GM12878 (cell line): ENCODE measurements around the gene CYB5R2. TPM values are rescaled to one million over a fixed set of nuclear protein-coding genes. Genes with fewer than 3 reads are reported as not detected.

Source experiments
- ATAC-seq: fragments of 200-7000 bp; cut with Tn5 transposase; 3 replicates; pipeline ENCODE4 v1.9.1; 2020; ENCODE audit warnings: mild to moderate bottlenecking, moderate library complexity
- BruUV-seq: library from RNA; stranded (reverse); fragments of 400-500 nt; replicated peaks from 2 replicates; lab custom pipeline; 2021; lab: Mats Ljungman, UMichigan
- CTCF ChIA-PET: fragments of 300-600 bp; sonication (Branson Sonifier 250); formaldehyde crosslinking; extraction: SDS; loops from one replicate; lab custom pipeline; 2021; ENCODE audit warnings: inconsistent platforms; lab: Yijun Ruan, JAX
- POLR2A ChIA-PET: fragments of 350-600 bp; formaldehyde crosslinking; extraction: SDS; loops from one replicate; lab custom pipeline; 2021; ENCODE audit warnings: inconsistent platforms; lab: Charles Lee
- RAD21 ChIA-PET: fragments of 300-600 bp; sonication (Branson Sonifier 250); formaldehyde crosslinking; loops from one replicate; lab custom pipeline; 2023; ENCODE audit warnings: antibody characterized with exemption; ENCODE audit not compliant: unreplicated experiment; lab: Charles Lee
- SMC1A ChIA-PET: fragments of 300-600 bp; sonication (Branson Sonifier 250); formaldehyde crosslinking; loops from one replicate; lab custom pipeline; 2023; ENCODE audit not compliant: unreplicated experiment, uncharacterized antibody; lab: Charles Lee
- DNase-seq: peaks from one replicate; pipeline ENCODE4 v3.0.0-alpha.2; 2011; ENCODE audit warnings: low read depth, low spot score
- FAIRE-seq: peaks from 3 replicates; lab custom pipeline; 2011; peaks lifted over from hg19 to GRCh38; lab: Jason Lieb, UNC
- H2AFZ ChIP-seq: 2 replicates; pipeline ENCODE4 v1.6.0; 2011; ENCODE audit warnings: low read depth, low read length, control low read depth; ENCODE audit not compliant: control insufficient read depth
- H3K27ac ChIP-seq: 2 replicates; pipeline ENCODE4 v1.5.1; 2011; ENCODE audit warnings: control low read depth; ENCODE audit not compliant: control insufficient read depth, insufficient read depth
- H3K27me3 ChIP-seq, 2 experiments: replicated peaks in 1 of 2; 2 replicates each; pipeline versions ENCODE4 v1.6.0 to v1.6.1; 2011; ENCODE audit warnings: low read length in 1 of 2; ENCODE audit not compliant: control insufficient read depth in 2 of 2, insufficient read depth in 2 of 2
- H3K36me3 ChIP-seq, 2 experiments: 2 replicates each; pipeline ENCODE4 v1.5.1; 2011; ENCODE audit warnings: low read length in 1 of 2; ENCODE audit not compliant: control insufficient read depth in 2 of 2, insufficient read depth in 2 of 2
- H3K4me1 ChIP-seq: 2 replicates; pipeline ENCODE4 v1.6.1; 2011; ENCODE audit warnings: mild to moderate bottlenecking, low read length, moderate library complexity, mixed read lengths; ENCODE audit not compliant: control insufficient read depth, insufficient read depth
- H3K4me2 ChIP-seq: 2 replicates; pipeline ENCODE4 v1.6.0; 2011; ENCODE audit warnings: control low read depth; ENCODE audit not compliant: control insufficient read depth, insufficient read depth
- H3K4me3 ChIP-seq: fragments of 200-600 bp; sonication (generic); 2 replicates; pipeline ENCODE4 v1.5.1; 2016
- H3K79me2 ChIP-seq: 2 replicates; pipeline ENCODE4 v1.6.0; 2011; ENCODE audit warnings: low read length; ENCODE audit not compliant: control insufficient read depth, insufficient read depth
- H3K9ac ChIP-seq: 2 replicates; pipeline ENCODE4 v1.8.0; 2011; ENCODE audit warnings: low read length, control low read depth, mixed read lengths; ENCODE audit not compliant: control insufficient read depth, insufficient read depth
- H3K9me3 ChIP-seq: replicated peaks from 3 replicates; pipeline ENCODE4 v1.5.1; 2011; ENCODE audit warnings: mild to moderate bottlenecking, low read length; ENCODE audit not compliant: control insufficient read depth, insufficient read depth
- H4K20me1 ChIP-seq: 2 replicates; pipeline ENCODE4 v1.6.0; 2011; ENCODE audit not compliant: control insufficient read depth, insufficient read depth
- BHLHE40 ChIP-seq, 2 experiments: fragments of 450-650 bp in 1 of 2; IDR thresholded peaks; 2 replicates each; pipeline ENCODE4 v1.6.1; 2011 to 2017; ENCODE audit warnings: low read depth in 2 of 2, borderline replicate concordance in 1 of 2, improper control_type of control experiment in 1 of 2, low read length in 1 of 2, mild to moderate bottlenecking in 1 of 2
- CREB1 ChIP-seq: IDR thresholded peaks from 2 replicates; pipeline ENCODE4 v1.6.1; 2012; ENCODE audit warnings: low read depth, mild to moderate bottlenecking, inconsistent platforms
- HDGF ChIP-seq: fragments of 450-650 bp; IDR thresholded peaks from 2 replicates; pipeline ENCODE4 v1.6.1; 2016; ENCODE audit warnings: antibody characterized with exemption
- IRF4 ChIP-seq: IDR thresholded peaks from 2 replicates; pipeline ENCODE4 v1.6.1; 2011; ENCODE audit warnings: low read depth, low read length
- NFIC ChIP-seq: IDR thresholded peaks from 2 replicates; pipeline ENCODE4 v1.6.1; 2012; ENCODE audit warnings: low read depth, mild to moderate bottlenecking, inconsistent platforms, low read length, moderate library complexity
- NFYA ChIP-seq: IDR thresholded peaks from 2 replicates; pipeline ENCODE4 v1.6.1; 2011; ENCODE audit warnings: low read depth, mild to moderate bottlenecking, low read length, improper control_type of control experiment, borderline replicate concordance
- NFYB ChIP-seq: IDR thresholded peaks from 2 replicates; pipeline ENCODE4 v1.6.1; 2011; ENCODE audit warnings: low read depth, mild to moderate bottlenecking, low read length, improper control_type of control experiment, moderate library complexity; ENCODE audit not compliant: insufficient read depth
- NKRF ChIP-seq: fragments of 450-650 bp; conservative IDR thresholded peaks from 2 replicates; pipeline ENCODE4 v1.6.1; 2017; ENCODE audit warnings: mild to moderate bottlenecking, moderate library complexity
- POLR2A ChIP-seq: IDR thresholded peaks from 2 replicates; pipeline ENCODE4 v1.6.1; 2011; ENCODE audit warnings: low read depth, mild to moderate bottlenecking, low read length
- POLR2AphosphoS5 ChIP-seq: IDR thresholded peaks from 2 replicates; pipeline ENCODE4 v1.6.1; 2011; ENCODE audit warnings: mild to moderate bottlenecking, low read length, inconsistent platforms
- RAD21 ChIP-seq: IDR thresholded peaks from 2 replicates; pipeline ENCODE4 v1.6.1; 2011; ENCODE audit warnings: mild to moderate bottlenecking, low read depth, low read length, moderate library complexity; ENCODE audit not compliant: insufficient read depth
- RUNX3 ChIP-seq: IDR thresholded peaks from 2 replicates; pipeline ENCODE4 v1.6.1; 2012; ENCODE audit warnings: low read length, inconsistent platforms
- SMARCA5 ChIP-seq: fragments of 450-650 bp; IDR thresholded peaks from 2 replicates; pipeline ENCODE4 v1.6.1; 2017; ENCODE audit warnings: mild to moderate bottlenecking
- TBL1XR1 ChIP-seq: IDR thresholded peaks from 2 replicates; pipeline ENCODE4 v1.6.1; 2012; ENCODE audit warnings: low read depth, low read length, improper control_type of control experiment
- TCF12 ChIP-seq: IDR thresholded peaks from 2 replicates; pipeline ENCODE4 v1.6.1; 2011; ENCODE audit warnings: low read depth, mild to moderate bottlenecking, low read length
- TCF3 ChIP-seq: IDR thresholded peaks from 2 replicates; pipeline ENCODE4 v1.6.1; 2012; ENCODE audit warnings: low read depth, mild to moderate bottlenecking, low read length, borderline replicate concordance; ENCODE audit not compliant: insufficient read depth
- YY1 ChIP-seq: IDR thresholded peaks from 2 replicates; pipeline ENCODE4 v1.6.1; 2011; ENCODE audit warnings: low read depth, mild to moderate bottlenecking, low read length
- WGBS: methylation state at CpG from one replicate; pipeline ENCODE4 v1.1.6; 2016; ENCODE audit warnings: low lambda C conversion rate; ENCODE audit not compliant: insufficient replicate concordance, insufficient coverage; ENCODE audit errors: missing lambda C conversion rate; 5-methylcytosine and 5-hydroxymethylcytosine counted together
- in situ Hi-C: fragments of 300-500 bp; cut with MboI; formaldehyde crosslinking; loops from 9 replicates; pipeline ENCODE4 v1.14.3; 2018; ENCODE audit warnings: mixed read lengths
- intact Hi-C: fragments of 100-400 bp; cut with micrococcal nuclease; formaldehyde crosslinking; loops from one replicate; pipeline ENCODE4 v1.14.2; 2022; ENCODE audit not compliant: unreplicated experiment
- polyA plus RNA-seq, 11 experiments: library from polyadenylated mRNA; depleted of rRNA in 4 of 11; unstranded in 6 of 11; stranded (reverse) in 5 of 11; fragments of >200 nt; fragmentation: Nextera tagmentation in 4 of 11; fragmentation: Illumina TruSeq in 1 of 11; extraction: Ambion mirVana in 4 of 11; extraction: Trizol in 1 of 11; gene quantifications; 1 replicate in 1 of 11; 2 replicates in 10 of 11; pipeline versions ENCODE4 v1.2.1 to v1.2.3, GENCODE V29; 2011 to 2016; ENCODE audit warnings: inconsistent platforms in 2 of 11, missing spikeins in 2 of 11, low read depth in 1 of 11
- total RNA-seq, 4 experiments: library from RNA; depleted of rRNA in 3 of 4; stranded (reverse); fragments of >200 nt in 3 of 4; fragmentation: Illumina TruSeq in 1 of 4; extraction: Trizol in 1 of 4; gene quantifications; 2 replicates each; pipeline versions ENCODE4 v1.2.1 to v1.2.3, GENCODE V29; 2013 to 2021
- TF ChIP-seq, protein P1 (sequence below): fragments of 450-650 bp; IDR thresholded peaks from 2 replicates; pipeline ENCODE4 v1.6.1; 2016; ENCODE audit warnings: mild to moderate bottlenecking

The CYB5R2 gene
- total and polyA plus RNA-seq, 10 of the 15 experiments (the other 5 are each of a cell fraction or from before 2014, with no cell fraction given) = 21.0 to 111 (median 70.4) TPM

DNA sequence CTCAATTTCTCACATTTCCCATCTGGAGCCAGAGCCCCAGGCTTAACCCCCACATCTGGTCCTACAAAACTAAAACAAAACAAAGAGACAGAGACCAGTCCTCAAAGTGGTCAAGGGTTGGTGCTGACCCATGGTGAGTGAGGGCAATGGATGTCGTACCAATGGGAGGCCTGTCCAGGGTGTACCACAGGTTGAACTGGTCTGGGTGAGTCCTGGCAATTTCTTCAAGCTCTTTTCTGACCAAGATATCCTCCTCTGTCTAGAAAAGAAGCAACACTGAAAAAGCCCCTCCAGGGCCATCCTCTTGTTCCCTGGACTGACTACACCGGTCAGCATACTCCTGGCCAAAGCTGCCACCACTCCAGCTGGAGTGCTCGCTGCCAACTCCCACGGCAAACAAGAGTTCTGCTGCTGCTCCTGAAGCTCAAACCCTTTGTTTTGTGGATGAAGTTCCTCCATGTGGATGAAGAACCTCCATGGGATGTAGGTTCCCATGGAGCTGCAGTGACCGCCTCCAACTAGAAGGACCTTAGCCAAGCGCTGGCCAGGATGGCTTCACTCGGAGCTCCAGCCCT is 6.9 kb downstream of the CYB5R2 start (continued):
- no peak for TF ChIP-seq RUNX3

DNA sequence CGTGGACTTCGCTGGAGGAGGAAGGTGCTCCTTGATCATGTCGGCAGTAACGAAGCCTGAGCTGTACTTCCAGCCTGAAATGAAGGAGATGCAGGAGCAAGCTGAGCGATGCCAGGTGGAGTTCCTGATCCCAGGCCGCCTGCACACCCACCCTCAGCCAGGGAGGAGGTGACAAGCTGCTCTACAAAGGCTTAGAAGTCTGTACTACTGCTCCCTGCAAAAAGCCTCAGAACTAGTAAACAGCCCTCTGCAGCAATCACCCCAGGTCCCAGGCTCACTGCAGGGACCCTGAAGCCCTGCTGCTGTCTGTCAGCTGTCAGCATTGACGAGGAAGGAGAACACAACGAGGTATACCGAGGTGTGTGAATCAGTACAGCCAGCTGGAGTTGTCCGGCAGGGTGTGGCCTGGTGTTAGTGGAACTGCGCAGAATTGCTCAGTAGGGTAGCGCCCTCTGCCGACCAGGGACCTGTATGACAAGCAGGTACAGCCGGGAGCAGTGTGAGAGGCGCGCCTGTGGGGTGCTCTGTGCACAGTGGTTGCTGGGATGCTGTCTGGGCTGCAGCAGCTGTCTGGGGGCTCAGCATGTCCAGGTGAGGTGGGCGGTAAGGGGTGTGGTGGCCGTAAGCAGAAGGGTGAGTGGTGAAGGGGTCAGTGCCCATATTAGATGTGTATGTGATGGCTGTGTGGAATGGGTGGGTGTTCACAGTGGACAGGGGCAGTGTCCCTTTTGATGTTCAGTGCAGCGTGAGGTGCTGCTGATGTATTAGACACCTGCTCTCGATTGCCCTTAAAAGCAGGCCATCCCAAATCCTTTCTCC is 7.6 kb downstream of the CYB5R2 start:
- no TSS peak for BruUV-seq
- CTCF ChIA-PET = interaction anchor here (0.6 to 4.3 kb wide), 38 partner anchors 8 to 571 kb away, joined by 3 to 61 read pairs (median 4); partner anchors contain the start of gene PPFIBP2
- SMC1A ChIA-PET = interaction anchor here (0.6 to 3.8 kb wide), 16 partner anchors 20 to 315 kb away, joined by 3 to 17 read pairs (median 4); partner anchors contain the start of gene PPFIBP2
- ATAC-seq = peak; percentile 100
- WGBS = 28% methylated on average over 20 of the region's 20 CpGs
- DNase-seq = peak; percentile 34
- no peaks in the 10 kb centered on the region for H4K20me1 ChIP-seq
- no peak overlapping the region for H3K9ac ChIP-seq
- POLR2A ChIA-PET = interaction anchor here (0.5 kb wide), 1 partner anchor 83 kb away, joined by 3 read pairs; no protein-coding TSS in a partner anchor
- H3K27me3 ChIP-seq = no peaks in the 10 kb centered on the region
- H2AFZ ChIP-seq = 0 out of 2 replicates have a peak overlapping the region, but pooled peaks have one; percentile 12
- peaks cover 1 to 13% of the 10 kb centered on the region in 2 experiments; a peak in 3 of 4 replicates for H3K36me3 ChIP-seq
- no peak overlapping the region for H3K27ac ChIP-seq
- H3K4me2 ChIP-seq = 0 out of 2 replicates have a peak overlapping the region, but pooled peaks have one; percentile 17
- H3K4me3 ChIP-seq = no peak overlapping the region
- RAD21 ChIA-PET = interaction anchor here (0.9 to 2.7 kb wide), 17 partner anchors 18 to 568 kb away, joined by 3 to 18 read pairs (median 4); partner anchors contain the start of gene PPFIBP2
- in situ Hi-C loops = no loop called here
- peaks cover 11% of the 10 kb centered on the region for H3K4me1 ChIP-seq
- H3K79me2 ChIP-seq = no peaks in the 10 kb centered on the region
- FAIRE-seq = peak; percentile 98
- intact Hi-C loops = loop anchor here (1.0 to 5.0 kb wide), 5 partner anchors 88 to 312 kb away; partner anchors contain the start of gene PPFIBP2
- H3K9me3 ChIP-seq = no peaks in the 10 kb centered on the region
- TF ChIP-seq TCF3 (0 out of 2 replicates have a peak, but pooled peaks have one; percentile 28), TCF12 (0 out of 2 replicates have a peak, but pooled peaks have one; percentile 31), IRF4 (0 out of 2 replicates have a peak, but pooled peaks have one; percentile 29), TBL1XR1 (0 out of 2 replicates have a peak, but pooled peaks have one; percentile 32), NKRF (no peak), SMARCA5 (peak; percentile 57; the same call in 1 of the 2 replicates), POLR2AphosphoS5 (peak; percentile 38; the same call in 1 of the 2 replicates), CREB1 (0 out of 2 replicates have a peak, but pooled peaks have one; percentile 7), POLR2A (peak; percentile 62), NFIC (no peak), RAD21 (peak; percentile 86), NFYA (no peak), HDGF (peak; percentile 72; the same call in 1 of the 2 replicates), YY1 (0 out of 2 replicates have a peak, but pooled peaks have one; percentile 45), NFYB (no peak), BHLHE40 (IDR thresholded peaks at IDR 0.05; ENCODE audit: borderline replicate concordance in 1 of 2, low read depth in 2 of 2, low read length in 1 of 2) (0 out of 4 replicates have a peak, but pooled peaks of 1 of the 2 experiments have one; percentile 29)
- TF ChIP-seq, protein P1, sequence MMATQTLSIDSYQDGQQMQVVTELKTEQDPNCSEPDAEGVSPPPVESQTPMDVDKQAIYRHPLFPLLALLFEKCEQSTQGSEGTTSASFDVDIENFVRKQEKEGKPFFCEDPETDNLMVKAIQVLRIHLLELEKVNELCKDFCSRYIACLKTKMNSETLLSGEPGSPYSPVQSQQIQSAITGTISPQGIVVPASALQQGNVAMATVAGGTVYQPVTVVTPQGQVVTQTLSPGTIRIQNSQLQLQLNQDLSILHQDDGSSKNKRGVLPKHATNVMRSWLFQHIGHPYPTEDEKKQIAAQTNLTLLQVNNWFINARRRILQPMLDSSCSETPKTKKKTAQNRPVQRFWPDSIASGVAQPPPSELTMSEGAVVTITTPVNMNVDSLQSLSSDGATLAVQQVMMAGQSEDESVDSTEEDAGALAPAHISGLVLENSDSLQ = peak; percentile 60
